Stimulated activated CD8-positive, alpha-beta memory T cell treated with anti-CD3 and anti-CD28 coated beads, Interleukin-15, amount 100 ng/mL, for 1 hour (primary cell): ENCODE results near the gene PHOX2A.
"Not testable (repeated sequence)": the region's sequence is repeated elsewhere in the genome, so short reads cannot be mapped to it uniquely, and the experiment has no call there.

Source experiments
- DNase-seq: peaks from one replicate; pipeline ENCODE4 v3.0.0-alpha.2; 2020; ENCODE audit warnings: low read depth

PHOX2A gene

DNA sequence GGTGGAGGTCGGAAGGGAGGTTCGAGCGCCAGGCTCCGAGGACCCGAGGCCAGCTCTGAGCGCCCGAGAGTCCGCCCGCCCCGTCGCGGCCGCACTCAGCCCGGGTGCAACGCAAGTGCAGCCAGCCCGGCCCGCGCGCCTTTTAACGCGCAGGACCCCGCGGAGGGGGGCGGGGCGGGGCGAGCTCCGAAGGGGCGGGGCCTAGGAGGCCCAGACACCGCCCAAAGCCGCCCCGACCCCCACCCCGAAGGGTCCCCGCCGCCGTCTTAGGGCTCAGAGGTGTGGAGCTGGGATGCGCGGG, at the start of gene PHOX2A:
Gene PHOX2A (minus strand): TSS at position 117 of the 301 bp plus-strand sequence. CDS start 172 bp downstream, outside the sequence.
- DNase-seq = no peak

DNA sequence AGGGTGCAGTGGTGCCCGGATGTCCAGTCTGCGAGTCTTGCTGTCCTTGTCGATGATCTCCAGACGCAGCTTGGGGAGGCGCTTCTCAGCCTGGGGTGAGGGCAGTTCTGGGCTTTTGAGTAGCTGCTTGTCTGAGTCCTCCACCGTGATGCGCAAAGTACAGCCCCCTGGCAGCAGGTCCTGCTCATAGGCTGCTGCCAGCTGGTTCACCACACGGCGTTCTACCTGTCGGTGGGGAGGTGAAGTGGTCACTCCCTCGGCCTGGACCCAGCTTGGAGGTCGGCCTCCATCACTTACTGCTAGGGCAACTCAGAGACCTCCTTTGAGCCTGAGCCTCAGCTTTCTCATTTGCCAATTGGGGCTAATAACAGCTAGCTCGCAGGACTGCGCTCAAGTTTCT, 49.4 kb upstream of the PHOX2A start:
- no peak for DNase-seq

DNA sequence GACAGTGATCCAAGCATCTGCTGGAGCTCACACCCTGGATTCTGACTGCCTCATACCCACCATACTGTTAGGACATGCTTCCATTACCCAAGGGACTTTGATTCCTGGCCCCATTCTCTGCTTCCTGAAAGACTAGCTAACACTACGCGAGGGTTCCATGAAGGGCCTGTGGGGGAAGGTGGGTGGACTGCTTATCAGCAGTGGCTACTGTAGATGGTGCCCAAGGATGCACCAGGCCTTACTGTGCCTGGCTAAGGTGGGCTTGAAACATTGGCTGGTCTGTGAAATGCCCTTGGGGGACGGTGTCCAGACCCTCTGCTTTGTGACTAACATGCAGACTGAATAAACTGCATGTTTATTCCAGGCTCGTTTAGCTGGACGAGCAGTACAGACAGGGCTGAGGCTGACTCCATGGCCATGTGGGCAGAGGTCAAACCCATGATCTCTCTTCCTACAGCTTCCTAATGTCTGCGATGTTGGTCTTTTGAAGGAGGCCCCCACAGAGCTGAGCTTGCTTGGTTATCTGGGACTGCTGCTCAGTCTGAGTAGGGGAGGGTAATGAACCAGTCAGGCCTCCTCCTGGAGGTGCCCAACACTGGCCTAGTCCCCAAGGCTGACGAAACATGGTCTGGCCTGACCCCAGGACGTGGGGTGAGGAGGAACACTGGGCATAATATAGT, 48.3 kb upstream of the PHOX2A start:
- no peak for DNase-seq

- DNase-seq = not testable (repeated sequence)
Observed at GRCh38 chr11:72290741-72291140, 46.8 kb upstream of the PHOX2A start.

GRCh38 chr11:72287293-72287692, 43.3 kb upstream of the PHOX2A start:
- DNase-seq = no peak

- no peak for DNase-seq
Observed at GRCh38 chr11:72283947-72284346, 40.0 kb upstream of the PHOX2A start.

DNA sequence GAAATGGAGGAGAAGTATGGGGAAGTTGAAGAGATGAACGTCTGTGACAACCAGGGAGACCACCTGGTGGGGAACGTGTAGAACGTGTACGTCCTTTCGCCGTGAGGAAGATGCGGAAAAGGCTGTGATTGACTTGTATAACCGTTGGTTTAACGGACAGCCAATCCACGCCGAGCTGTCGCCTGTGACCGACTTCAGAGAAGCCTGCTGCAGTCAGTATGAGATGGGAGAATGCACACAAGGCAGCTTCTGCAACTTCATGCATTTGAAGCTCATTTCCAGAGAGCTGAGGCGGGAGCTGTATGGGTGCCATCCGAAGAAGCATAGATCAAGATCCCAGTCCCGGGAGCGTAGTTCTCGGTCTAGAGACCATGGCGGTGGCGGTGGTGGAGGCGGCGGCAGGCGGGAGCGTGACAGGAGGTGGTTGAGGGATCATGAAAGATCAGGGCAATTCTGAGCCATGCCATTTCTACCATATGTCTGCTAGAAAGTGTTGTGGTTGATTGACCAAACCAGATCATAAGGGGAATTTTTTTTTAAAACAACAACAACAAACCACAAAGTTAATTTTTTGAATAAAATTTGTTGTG, 36.8 kb upstream of the PHOX2A start:
- no peak for DNase-seq

DNA sequence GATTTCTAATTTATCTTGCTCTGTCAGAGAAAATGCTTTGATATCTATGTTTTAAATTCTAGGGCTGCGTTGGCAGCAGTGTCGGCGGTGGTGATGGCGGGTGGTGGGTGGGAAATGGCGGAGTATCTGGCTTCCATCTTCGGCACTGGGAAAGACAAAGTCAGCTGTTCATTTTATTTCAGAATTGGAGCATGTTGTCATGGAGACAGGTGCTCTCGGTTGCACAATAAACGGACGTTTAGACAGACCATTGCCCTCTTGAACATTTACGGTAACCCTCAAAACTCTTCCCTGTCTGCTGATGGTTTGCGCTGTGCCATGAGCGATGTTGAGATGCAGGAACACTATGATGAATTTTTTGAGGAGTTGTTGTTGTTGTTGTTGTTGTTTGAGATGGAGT, 36.1 kb upstream of the PHOX2A start:
- DNase-seq = no peak

DNA sequence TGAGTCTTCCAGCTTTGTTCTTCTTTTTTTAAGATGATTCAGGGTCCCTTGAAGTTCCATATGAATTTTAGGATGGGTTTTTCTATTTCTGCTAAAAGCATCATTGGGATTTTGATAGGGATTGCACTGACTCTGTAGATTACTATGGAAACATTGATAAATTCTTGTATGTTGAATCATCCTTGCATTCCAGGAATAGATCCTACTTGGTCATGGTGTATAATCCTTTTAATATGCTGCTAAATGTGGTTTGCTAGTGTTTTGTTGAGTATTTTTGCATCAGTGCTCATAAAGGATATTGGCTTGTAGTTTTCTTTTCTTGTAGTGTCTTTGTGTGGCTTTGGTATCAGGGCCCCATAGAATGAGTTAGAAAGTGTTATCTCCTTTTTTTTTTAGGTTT, 34.9 kb upstream of the PHOX2A start:
- DNase-seq = no peak

DNA sequence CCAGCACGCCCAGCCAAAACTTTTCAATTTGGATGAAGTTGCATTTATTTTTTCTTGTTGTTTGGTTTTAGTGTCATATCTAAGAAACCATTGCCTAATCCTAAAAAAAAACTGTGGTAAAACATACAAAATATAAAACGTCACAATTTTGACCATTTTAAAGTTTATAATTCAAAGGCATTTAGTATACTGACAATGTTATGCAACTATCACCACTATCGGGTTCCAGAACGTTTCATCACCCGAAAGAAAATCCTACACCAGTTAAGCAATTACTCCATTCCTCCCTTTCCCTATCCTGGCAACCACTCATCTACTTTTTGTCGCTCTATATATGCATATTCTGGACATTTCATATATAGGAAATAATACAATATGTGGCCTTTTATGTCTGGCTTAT, 30.5 kb upstream of the PHOX2A start:
- DNase-seq = no peak

GRCh38 chr11:72271980-72272379, 28.0 kb upstream of the PHOX2A start:
- DNase-seq = no peak

- no peak for DNase-seq
Observed at GRCh38 chr11:72267956-72268617, 24.1 kb upstream of the PHOX2A start.

GRCh38 chr11:72266960-72267359, 23.0 kb upstream of the PHOX2A start:
- DNase-seq = not testable (repeated sequence)

- DNase-seq = no peak
Observed at GRCh38 chr11:72265951-72266350, 22.0 kb upstream of the PHOX2A start.

DNA sequence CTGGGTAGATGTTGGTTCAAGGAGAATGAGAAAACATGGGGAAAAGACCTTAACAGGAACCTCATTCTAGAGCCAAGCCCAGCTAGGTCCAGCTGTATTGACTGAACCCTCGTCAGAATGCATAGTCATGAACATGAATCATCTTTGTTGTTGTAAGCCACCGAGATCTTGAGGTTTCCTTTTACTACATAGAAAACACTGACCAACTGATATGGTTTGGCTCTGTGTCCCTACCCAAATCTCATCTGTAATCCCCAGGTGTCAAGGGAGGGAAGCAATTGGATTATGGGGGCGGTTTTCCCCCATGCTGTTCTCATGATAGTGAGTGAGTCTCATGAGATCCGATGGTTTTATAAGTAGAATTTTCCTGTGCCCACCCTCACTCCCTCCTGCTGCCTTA, 19.4 kb upstream of the PHOX2A start:
- DNase-seq = no peak

GRCh38 chr11:72260574-72260973, 16.6 kb upstream of the PHOX2A start:
- no peak for DNase-seq

GRCh38 chr11:72259490-72259889, 15.5 kb upstream of the PHOX2A start:
- no peak for DNase-seq

DNA sequence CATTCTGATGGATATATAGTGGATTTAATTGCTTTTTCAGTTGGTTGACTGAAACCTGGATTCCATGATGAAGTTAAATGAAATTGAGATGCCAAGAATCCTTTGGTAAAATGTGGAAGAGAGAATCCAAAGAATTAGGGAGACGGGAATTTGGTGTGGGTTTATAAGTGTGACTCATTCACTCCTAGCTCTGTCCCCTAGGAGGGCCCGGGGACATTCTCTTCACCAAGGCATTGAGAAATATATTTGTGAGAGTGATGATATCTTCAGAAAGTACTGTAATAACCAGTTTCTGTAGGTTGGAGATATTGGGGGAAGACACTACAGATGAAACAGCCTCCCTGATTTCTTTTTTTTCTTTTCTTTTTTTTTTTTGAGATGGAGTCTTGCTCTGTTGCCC, 13.6 kb upstream of the PHOX2A start:
- DNase-seq = no peak

- DNase-seq = no peak
Observed at GRCh38 chr11:72254299-72254993, 10.5 kb upstream of the PHOX2A start.

DNA sequence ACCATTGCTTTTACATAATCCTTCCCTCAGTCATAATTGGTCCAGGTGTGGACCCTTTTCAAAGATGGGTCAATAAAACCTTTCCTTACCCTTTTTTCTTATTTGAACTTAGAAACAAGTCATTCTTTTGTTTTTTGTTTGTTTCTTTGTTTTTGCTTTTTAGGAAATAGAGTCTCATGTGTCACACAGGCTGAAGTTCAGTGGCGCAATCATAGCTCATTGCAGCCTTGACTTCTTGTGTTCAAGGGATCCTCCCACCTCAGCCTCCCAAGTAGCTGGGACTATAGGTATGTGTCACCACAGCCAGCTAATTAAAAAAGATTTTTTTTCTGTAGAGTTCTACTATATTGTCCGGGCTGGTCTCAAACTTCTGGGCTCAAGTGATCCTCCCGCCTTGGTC, 9.4 kb upstream of the PHOX2A start:
- DNase-seq = no peak

DNA sequence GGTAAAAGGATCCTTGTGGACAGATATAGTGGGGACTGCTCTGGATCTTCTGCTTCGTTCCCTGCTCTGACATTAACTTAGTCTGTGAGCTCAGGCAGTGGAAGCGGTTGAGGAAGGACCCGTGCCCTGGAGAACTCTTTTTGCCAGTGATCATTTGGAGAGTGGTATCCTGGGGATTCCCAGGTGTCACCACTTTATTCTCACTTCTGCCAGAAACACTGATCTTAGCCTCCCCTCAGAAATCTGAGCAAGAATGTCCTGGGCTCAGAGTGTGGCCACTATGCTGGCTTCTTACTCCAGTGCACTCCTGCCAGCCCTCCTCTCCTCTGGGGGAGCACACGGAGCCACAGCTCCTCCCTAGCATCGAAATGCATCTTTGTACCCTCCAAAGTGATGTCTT, 7.6 kb upstream of the PHOX2A start:
- no peak for DNase-seq

DNA sequence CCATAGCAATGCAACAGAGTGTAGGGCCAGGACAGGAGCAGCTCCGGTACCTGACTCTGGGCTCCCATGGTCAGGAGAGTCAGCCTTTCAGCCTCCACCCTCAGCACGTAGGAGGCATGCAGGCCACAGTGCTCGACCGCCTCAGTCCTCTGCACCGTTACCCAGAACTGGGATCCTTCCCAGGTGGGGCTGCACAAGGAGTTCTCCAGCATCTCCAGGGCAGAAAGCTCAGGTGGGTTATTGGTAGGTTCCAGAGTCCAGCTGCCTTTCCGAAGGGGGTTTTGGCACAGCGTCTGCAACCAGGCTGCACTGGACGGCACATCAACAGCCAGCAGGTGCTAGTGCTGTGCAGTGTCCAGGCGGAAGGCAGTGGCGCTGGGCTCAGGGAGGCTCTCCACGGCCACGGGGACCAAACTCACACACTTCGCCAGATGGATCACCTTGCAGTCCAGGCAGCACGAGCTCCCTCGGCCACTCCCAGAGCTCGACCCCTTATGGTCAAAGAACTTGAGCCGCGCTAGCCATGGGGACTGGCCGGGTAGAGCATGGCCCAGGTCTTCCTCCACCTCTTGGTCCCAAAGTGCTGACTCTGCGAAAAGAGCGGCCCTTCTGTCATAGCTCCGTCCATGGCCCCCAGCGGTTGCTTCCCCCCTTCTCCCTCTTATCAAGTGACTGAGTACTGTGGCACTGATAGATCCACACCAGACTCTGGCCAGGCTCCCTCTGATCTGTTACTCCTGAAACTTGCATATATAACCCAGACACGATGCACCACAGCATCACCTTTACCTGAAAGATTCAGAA, 6.9 kb upstream of the PHOX2A start:
- no peak for DNase-seq
